Mesendoderm (in vitro differentiated cells): ENCODE measurements around the gene PLAGL2.

Experiments used
- DNase-seq: peaks from one replicate; pipeline ENCODE4 v3.0.0; 2013
- H2AK5ac ChIP-seq: 2 replicates; pipeline ENCODE4 v1.6.1; 2013; ENCODE audit warnings: low read length, inconsistent platforms
- H2BK120ac ChIP-seq: 2 replicates; pipeline ENCODE4 v1.6.1; 2013; ENCODE audit warnings: low read depth, mild to moderate bottlenecking, low read length, moderate library complexity, mixed read lengths
- H2BK15ac ChIP-seq: replicated peaks from 2 replicates; pipeline ENCODE4 v1.6.1; 2013; ENCODE audit warnings: low read depth, mild to moderate bottlenecking, moderate library complexity
- H2BK5ac ChIP-seq: 2 replicates; pipeline ENCODE4 v1.6.1; 2013; ENCODE audit warnings: low read length, inconsistent platforms
- H3K18ac ChIP-seq: 2 replicates; pipeline ENCODE4 v1.6.1; 2013; ENCODE audit warnings: mild to moderate bottlenecking, low read length, mixed read lengths
- H3K23ac ChIP-seq: one replicate; pipeline ENCODE4 v1.6.1; 2013; ENCODE audit warnings: low read length
- H3K27ac ChIP-seq: 2 replicates; pipeline ENCODE4 v1.5.1; 2013; ENCODE audit warnings: low read depth, mild to moderate bottlenecking, inconsistent platforms, low read length, moderate library complexity
- H3K27me3 ChIP-seq: 2 replicates; pipeline ENCODE4 v1.6.1; 2013; ENCODE audit warnings: low read length, control low read depth, mild to moderate bottlenecking, inconsistent platforms; ENCODE audit not compliant: insufficient read depth, poor library complexity
- H3K36me3 ChIP-seq: 2 replicates; pipeline ENCODE4 v1.6.1; 2013; ENCODE audit warnings: low read length, inconsistent platforms; ENCODE audit not compliant: control insufficient read depth, insufficient read depth
- H3K4ac ChIP-seq: one replicate; pipeline ENCODE4 v1.6.1; 2013; ENCODE audit warnings: low read depth, mild to moderate bottlenecking, low read length, moderate library complexity
- H3K4me1 ChIP-seq: 2 replicates; pipeline ENCODE4 v1.6.1; 2013; ENCODE audit warnings: low read depth, low read length, inconsistent platforms; ENCODE audit not compliant: control insufficient read depth
- H3K4me2 ChIP-seq: 2 replicates; pipeline ENCODE4 v1.6.1; 2013; ENCODE audit warnings: low read length
- H3K4me3 ChIP-seq: 2 replicates; pipeline ENCODE4 v1.5.1; 2013; ENCODE audit warnings: mild to moderate bottlenecking, low read length
- H3K56ac ChIP-seq: one replicate; pipeline ENCODE4 v1.6.1; 2013; ENCODE audit warnings: low read length
- H3K79me1 ChIP-seq: 2 replicates; pipeline ENCODE4 v1.6.1; 2013; ENCODE audit warnings: low read length, inconsistent platforms
- H3K79me2 ChIP-seq: 2 replicates; pipeline ENCODE4 v1.6.1; 2013; ENCODE audit warnings: mild to moderate bottlenecking, low read length; ENCODE audit not compliant: control insufficient read depth, insufficient read depth
- H3K9ac ChIP-seq: 2 replicates; pipeline ENCODE4 v1.6.1; 2013; ENCODE audit warnings: low read length, inconsistent platforms
- H4K5ac ChIP-seq: one replicate; pipeline ENCODE4 v1.6.1; 2013; ENCODE audit warnings: low read length
- H4K8ac ChIP-seq: one replicate; pipeline ENCODE4 v1.6.1; 2013; ENCODE audit warnings: low read depth, mild to moderate bottlenecking, control low read depth, low read length, moderate library complexity
- WGBS: extraction: QIAGEN DNeasy Blood & Tissue Kit; methylation state at CpG from one replicate; pipeline ENCODE4 v1.1.7; 2013; ENCODE audit warnings: low lambda C conversion rate, missing lambda C conversion rate; ENCODE audit not compliant: insufficient coverage; ENCODE audit errors: extremely low coverage; 5-methylcytosine and 5-hydroxymethylcytosine counted together

PLAGL2 gene

GRCh38 chr20:32165836-32166545 is 41.6 kb downstream of the PLAGL2 start:
- Histone ChIP-seq H2BK5ac (no peak overlapping the region), H4K8ac (no peak overlapping the region), H3K4me1 (peaks cover 3% of the 10 kb centered on the region), H2AK5ac (no peak overlapping the region), H3K4me2 (no peak overlapping the region), H3K9ac (no peak overlapping the region), H2BK15ac (no peak overlapping the region), H3K79me1 (no peaks in the 10 kb centered on the region), H3K36me3 (peaks cover 8% of the 10 kb centered on the region), H3K56ac (no peak overlapping the region), H2BK120ac (no peak overlapping the region), H3K27ac (no peak overlapping the region), H3K4me3 (no peak overlapping the region), H3K18ac (no peak overlapping the region), H3K27me3 (no peaks in the 10 kb centered on the region), H3K79me2 (no peaks in the 10 kb centered on the region), H3K4ac (no peak overlapping the region), H3K23ac (no peak overlapping the region), H4K5ac (no peak overlapping the region)
- no peak for DNase-seq
- WGBS: no CpG with 5 or more reads among the region's 8 CpGs

GRCh38 chr20:32164984-32165735 is 42.4 kb downstream of the PLAGL2 start:
- H4K8ac ChIP-seq: no peak overlapping the region
- no CpG with 5 or more reads among the region's 21 CpGs for WGBS
- no peak overlapping the region for H3K4me2 ChIP-seq
- no peak overlapping the region for H3K18ac ChIP-seq
- H3K9ac ChIP-seq: no peak overlapping the region
- no peak overlapping the region for H3K56ac ChIP-seq
- H3K4me1 ChIP-seq: peaks cover 3% of the 10 kb centered on the region
- H3K79me1 ChIP-seq: no peaks in the 10 kb centered on the region
- no peak overlapping the region for H2AK5ac ChIP-seq
- no peaks in the 10 kb centered on the region for H3K27me3 ChIP-seq
- H2BK120ac ChIP-seq: no peak overlapping the region
- H2BK15ac ChIP-seq: no peak overlapping the region
- H4K5ac ChIP-seq: no peak overlapping the region
- no peak overlapping the region for H3K4me3 ChIP-seq
- H2BK5ac ChIP-seq: no peak overlapping the region
- H3K4ac ChIP-seq: no peak overlapping the region
- H3K79me2 ChIP-seq: no peaks in the 10 kb centered on the region
- no peak overlapping the region for H3K23ac ChIP-seq
- no peak overlapping the region for H3K27ac ChIP-seq
- DNase-seq: no peak
- peaks cover 8% of the 10 kb centered on the region for H3K36me3 ChIP-seq

DNA sequence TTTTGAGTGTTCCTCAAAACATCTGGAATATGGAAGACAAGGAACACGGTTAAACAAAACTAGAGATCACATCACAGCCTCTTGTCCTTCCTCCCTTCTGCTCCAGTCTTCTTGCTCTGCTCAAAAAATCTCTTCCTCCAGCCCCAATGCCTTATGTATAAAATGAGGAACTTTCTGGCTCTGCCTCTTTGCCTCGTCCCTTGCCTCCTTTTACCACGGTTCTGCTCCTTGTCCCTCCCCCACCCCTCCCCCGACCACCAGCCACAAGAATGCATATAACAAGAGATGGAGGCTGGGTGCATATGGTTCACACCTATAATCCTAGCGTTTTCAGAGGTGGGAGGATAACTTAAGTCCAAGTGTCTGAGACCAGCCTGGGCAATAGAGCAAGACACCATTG is 43.6 kb downstream of the PLAGL2 start:
- H4K5ac ChIP-seq: no peak overlapping the region
- no peak overlapping the region for H3K23ac ChIP-seq
- H2AK5ac ChIP-seq: no peak overlapping the region
- no peak overlapping the region for H4K8ac ChIP-seq
- H3K9ac ChIP-seq: no peak overlapping the region
- no peak overlapping the region for H3K4ac ChIP-seq
- no peaks in the 10 kb centered on the region for H3K79me1 ChIP-seq
- H3K27ac ChIP-seq: no peak overlapping the region
- no peak for DNase-seq
- no peak overlapping the region for H3K4me3 ChIP-seq
- peaks cover 3% of the 10 kb centered on the region for H3K4me1 ChIP-seq
- no peaks in the 10 kb centered on the region for H3K27me3 ChIP-seq
- H3K4me2 ChIP-seq: no peak overlapping the region
- no peaks in the 10 kb centered on the region for H3K79me2 ChIP-seq
- H2BK120ac ChIP-seq: no peak overlapping the region
- no peak overlapping the region for H2BK15ac ChIP-seq
- H3K18ac ChIP-seq: no peak overlapping the region
- H2BK5ac ChIP-seq: no peak overlapping the region
- H3K56ac ChIP-seq: no peak overlapping the region
- no CpG with 5 or more reads among the region's 5 CpGs for WGBS
- peaks cover 11% of the 10 kb centered on the region for H3K36me3 ChIP-seq

DNA sequence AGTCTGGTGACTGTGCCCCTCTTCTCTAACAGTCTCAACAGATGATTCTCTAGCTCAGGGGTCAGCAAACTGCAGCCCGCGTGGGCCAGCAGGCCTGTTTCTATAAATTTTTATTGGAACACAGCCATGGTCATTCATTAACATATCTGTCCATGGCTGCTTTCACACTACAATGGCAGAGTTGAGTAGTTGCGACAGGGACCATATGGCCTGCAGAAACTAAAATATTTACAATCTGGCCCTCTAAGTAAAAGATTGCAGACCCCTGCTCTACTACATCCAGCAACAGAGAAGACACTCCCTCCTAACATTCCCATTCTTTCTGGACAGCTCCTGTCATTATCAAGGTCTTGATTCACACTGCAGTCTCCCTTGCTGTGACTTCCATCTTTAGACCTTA is 45.2 kb downstream of the PLAGL2 start:
- WGBS: no CpG with 5 or more reads among the region's 3 CpGs
- Histone ChIP-seq H2AK5ac (no peak overlapping the region), H2BK120ac (no peak overlapping the region), H4K5ac (no peak overlapping the region), H3K79me2 (no peaks in the 10 kb centered on the region), H3K27me3 (no peaks in the 10 kb centered on the region), H2BK15ac (no peak overlapping the region), H4K8ac (no peak overlapping the region), H3K18ac (no peak overlapping the region), H2BK5ac (no peak overlapping the region), H3K27ac (no peak overlapping the region), H3K79me1 (no peaks in the 10 kb centered on the region), H3K23ac (no peak overlapping the region), H3K4me2 (no peak overlapping the region), H3K36me3 (peaks cover 14% of the 10 kb centered on the region), H3K4me1 (no peaks in the 10 kb centered on the region), H3K4me3 (no peak overlapping the region), H3K56ac (no peak overlapping the region), H3K4ac (no peak overlapping the region), H3K9ac (no peak overlapping the region)
- no peak for DNase-seq

GRCh38 chr20:32160341-32160740 is 47.2 kb downstream of the PLAGL2 start:
- Histone ChIP-seq H3K23ac (no peak overlapping the region), H2BK5ac (no peak overlapping the region), H2BK120ac (no peak overlapping the region), H2AK5ac (no peak overlapping the region), H3K4me3 (no peak overlapping the region), H3K4ac (no peak overlapping the region), H3K4me2 (no peak overlapping the region), H3K4me1 (no peaks in the 10 kb centered on the region), H3K79me2 (no peaks in the 10 kb centered on the region), H3K36me3 (peaks cover 12% of the 10 kb centered on the region), H3K18ac (no peak overlapping the region), H3K27me3 (no peaks in the 10 kb centered on the region), H4K5ac (no peak overlapping the region), H3K9ac (no peak overlapping the region), H3K79me1 (no peaks in the 10 kb centered on the region), H3K56ac (no peak overlapping the region), H3K27ac (no peak overlapping the region), H2BK15ac (no peak overlapping the region), H4K8ac (no peak overlapping the region)
- DNase-seq: no peak
- no CpG with 5 or more reads among the region's 5 CpGs for WGBS
